B cell (primary cell): ENCODE data around the gene PDILT.

Experiments
- EZH2 ChIP-seq: IDR thresholded peaks from 2 replicates; pipeline ENCODE4 v1.6.1; 2012; ENCODE audit warnings: borderline replicate concordance, low read depth, mild to moderate bottlenecking, moderate library complexity, low read length; ENCODE audit not compliant: insufficient read depth, poor library complexity, severe bottlenecking
- TF ChIP-seq, protein P1 (sequence below): fragments of 200-600 bp; IDR thresholded peaks from one replicate; pipeline ENCODE4 v1.8.0; 2022; ENCODE audit warnings: antibody characterized with exemption, mild to moderate bottlenecking

DNA sequence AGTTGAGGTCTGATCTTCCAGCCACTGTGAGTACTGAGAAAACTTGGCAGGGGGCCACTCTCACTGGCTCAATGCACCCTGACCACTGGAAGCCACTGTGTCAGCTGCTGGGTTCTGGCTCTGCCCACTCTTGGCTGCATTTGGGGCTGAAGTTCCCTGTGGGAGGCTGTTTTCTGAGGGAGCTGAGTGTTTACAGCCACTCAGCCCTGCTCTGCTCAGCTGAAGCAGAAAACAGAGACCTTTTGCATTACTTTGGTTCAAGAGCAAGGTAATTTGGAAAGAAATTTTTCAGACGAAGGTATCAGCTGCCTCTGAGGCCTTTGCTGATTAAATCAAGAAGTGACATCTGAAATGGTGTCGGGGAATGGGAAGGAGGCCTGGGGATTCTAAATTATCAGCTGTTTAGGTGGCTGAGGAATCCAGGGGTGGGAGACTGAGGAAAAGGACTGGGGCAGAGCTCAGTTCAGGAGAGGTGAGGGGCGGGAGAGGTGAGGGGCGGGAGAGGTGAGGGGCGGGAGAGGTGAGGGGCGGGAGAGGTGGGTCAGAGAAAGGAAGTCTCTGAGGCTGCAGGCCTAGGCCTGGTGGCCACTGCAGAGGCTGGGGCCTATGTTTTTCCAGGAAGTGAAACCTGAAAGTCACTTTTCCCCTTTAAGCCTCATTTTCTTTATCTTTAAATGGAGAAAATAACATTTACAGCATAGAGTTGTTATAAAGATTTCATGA lies 5.0 kb upstream of the PDILT start, which contains the start of gene ACSM5:
- TF ChIP-seq, protein P1, sequence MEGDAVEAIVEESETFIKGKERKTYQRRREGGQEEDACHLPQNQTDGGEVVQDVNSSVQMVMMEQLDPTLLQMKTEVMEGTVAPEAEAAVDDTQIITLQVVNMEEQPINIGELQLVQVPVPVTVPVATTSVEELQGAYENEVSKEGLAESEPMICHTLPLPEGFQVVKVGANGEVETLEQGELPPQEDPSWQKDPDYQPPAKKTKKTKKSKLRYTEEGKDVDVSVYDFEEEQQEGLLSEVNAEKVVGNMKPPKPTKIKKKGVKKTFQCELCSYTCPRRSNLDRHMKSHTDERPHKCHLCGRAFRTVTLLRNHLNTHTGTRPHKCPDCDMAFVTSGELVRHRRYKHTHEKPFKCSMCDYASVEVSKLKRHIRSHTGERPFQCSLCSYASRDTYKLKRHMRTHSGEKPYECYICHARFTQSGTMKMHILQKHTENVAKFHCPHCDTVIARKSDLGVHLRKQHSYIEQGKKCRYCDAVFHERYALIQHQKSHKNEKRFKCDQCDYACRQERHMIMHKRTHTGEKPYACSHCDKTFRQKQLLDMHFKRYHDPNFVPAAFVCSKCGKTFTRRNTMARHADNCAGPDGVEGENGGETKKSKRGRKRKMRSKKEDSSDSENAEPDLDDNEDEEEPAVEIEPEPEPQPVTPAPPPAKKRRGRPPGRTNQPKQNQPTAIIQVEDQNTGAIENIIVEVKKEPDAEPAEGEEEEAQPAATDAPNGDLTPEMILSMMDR: no peak
- no peak for TF ChIP-seq EZH2
